Stimulated activated CD4-positive, alpha-beta T cell treated with anti-CD3 and anti-CD28 coated beads, Interleukin-4, amount 100 ng/mL, for 1 hour (primary cell): ENCODE data around the gene ZNF526.
A peak's percentile ranks its signal among the peaks of the same experiment; 100 is the strongest.

Source experiments
- DNase-seq: peaks from one replicate; pipeline ENCODE4 v3.0.0-alpha.2; 2020

ZNF526 gene, protein sequence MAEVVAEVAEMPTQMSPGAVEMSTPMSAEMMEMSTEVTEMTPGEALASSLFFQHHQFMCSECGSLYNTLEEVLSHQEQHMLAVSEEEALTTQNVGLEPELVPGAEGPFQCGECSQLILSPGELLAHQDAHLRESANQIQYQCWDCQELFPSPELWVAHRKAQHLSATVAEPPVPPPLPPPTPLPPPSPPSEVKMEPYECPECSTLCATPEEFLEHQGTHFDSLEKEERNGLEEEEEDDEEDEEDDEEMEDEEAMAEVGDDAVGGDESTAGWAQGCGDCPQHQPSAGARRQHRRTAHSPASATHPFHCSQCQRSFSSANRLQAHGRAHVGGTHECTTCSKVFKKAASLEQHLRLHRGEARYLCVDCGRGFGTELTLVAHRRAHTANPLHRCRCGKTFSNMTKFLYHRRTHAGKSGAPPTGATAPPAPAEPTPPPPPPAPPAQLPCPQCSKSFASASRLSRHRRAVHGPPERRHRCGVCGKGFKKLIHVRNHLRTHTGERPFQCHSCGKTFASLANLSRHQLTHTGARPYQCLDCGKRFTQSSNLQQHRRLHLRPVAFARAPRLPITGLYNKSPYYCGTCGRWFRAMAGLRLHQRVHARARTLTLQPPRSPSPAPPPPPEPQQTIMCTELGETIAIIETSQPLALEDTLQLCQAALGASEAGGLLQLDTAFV

DNA sequence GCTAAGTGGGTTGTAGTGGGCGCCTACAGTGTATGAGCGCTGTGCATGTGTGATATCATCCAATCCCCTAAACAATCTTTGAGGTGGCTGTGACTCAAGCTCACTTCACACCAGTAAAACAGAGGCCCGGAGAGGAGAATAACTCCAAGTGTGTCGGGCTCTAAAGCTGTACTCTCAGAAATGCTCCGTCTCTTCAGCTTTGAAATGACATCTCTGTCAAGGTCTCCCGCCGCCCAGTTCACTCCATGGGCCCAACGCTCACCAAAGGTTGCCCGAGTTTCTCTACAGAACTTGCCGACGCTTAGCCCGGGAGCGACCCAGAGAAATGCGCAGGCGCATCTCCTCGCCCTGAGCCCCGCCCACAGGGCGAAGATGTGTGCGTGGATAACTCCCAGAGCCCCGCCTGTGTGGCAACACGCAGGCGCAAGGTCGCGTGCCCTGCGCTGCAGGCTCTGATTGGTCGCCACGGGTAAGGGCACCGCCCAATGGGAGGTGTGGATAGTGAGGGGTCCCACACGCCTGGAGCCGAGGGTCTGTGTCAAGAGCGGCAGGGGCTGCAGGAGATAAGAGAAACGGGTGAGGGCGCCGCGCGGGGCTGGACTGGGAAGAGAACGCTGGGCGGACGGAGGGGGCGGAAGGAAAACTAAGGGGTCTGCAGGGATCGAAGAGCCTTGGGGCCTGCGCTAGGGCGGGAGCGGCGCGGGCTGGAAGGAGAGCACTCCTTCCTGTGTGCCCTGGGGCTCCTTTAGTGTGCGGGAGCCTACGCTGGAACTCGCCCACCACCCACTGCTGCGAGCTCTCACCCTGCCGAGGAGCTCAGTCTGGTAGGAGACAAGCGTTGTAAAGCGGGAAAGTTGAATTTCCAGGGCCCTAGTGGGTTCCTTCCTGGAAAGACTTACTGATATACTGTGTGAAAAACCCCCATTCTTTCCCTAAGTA lies at the start of gene ZNF526:
Gene ZNF526, plus strand, starts transcription at position 501 of the 939 bp plus-strand sequence. CDS start 4,092 bp downstream, outside the sequence.
- peak; percentile 96 for DNase-seq

DNA sequence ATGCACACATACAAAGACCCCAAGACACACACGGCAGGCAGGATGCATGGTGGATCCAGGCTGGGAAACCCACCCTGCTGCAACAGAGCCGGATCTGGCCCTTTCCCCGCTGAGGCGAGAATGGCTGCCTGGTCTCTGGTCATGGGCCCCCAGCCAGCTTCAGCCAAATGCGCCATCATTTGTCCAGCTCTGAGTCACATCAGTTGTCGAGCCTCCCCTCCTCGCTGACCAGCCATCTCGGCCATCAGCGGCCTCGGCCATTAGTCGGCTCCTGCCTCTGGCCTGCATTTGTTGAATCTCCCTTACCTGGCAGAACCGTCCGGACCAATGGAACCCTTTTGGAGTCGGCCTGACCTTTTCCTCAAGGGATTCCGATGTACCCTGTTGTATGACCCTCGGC lies 49.4 kb upstream of the ZNF526 start:
- DNase-seq, result no peak

DNA sequence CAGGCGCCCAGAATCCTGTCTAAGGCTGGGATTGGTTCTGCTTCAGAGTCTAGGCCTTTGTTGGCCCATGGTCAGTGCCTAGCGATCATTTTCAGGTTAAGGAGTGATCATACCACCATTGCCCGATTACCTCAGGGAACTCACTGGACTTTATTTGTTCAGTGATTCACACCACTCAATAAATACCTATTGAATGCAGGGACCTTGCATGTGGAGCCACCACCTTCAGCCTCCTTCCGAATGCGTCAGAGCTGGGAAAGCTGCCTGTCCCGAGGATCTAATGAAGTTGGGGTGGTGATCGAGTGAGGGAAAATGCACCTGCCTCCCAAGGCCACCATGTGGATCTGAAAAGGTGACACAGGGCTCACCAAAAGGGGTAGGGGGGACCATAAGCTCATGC lies 47.9 kb upstream of the ZNF526 start:
- DNase-seq, result no peak

DNA sequence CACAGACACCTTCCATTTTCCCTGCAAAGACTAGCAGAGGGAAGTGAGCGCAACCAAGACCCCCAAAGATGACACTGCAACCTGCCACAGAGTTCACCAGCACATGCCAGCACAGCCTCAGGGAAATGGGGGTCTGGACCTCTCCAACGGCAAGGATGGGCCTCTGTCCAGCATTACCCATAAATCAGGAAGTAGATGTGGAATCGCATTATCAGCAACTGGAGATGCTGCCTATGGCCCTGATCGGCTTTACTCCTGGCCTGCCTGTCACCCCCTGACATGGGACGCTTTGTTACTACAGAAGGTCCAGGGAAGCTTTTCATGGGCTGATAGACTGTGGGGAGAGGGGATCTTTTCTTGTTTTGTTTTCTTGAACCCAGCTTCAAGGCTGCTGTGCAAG lies 46.4 kb upstream of the ZNF526 start:
- no peak for DNase-seq

DNA sequence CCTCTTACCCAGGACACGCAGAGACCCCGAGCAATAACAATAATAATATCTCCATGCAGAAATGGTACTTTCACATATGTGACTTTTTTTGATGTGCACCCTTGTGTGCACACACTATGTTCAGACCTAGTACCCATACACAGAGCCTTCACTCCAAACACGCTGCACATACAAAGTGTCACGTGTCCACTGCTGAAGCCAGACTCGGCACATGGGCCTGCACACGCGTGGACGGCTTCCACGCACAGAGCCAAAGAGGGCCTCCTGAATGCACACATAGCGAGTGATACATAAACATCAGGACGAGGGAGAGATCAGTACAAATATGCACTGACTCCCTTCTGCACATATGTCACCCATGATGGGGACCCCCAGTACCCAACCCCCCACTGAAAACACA lies 45.9 kb upstream of the ZNF526 start:
- no peak for DNase-seq

DNA sequence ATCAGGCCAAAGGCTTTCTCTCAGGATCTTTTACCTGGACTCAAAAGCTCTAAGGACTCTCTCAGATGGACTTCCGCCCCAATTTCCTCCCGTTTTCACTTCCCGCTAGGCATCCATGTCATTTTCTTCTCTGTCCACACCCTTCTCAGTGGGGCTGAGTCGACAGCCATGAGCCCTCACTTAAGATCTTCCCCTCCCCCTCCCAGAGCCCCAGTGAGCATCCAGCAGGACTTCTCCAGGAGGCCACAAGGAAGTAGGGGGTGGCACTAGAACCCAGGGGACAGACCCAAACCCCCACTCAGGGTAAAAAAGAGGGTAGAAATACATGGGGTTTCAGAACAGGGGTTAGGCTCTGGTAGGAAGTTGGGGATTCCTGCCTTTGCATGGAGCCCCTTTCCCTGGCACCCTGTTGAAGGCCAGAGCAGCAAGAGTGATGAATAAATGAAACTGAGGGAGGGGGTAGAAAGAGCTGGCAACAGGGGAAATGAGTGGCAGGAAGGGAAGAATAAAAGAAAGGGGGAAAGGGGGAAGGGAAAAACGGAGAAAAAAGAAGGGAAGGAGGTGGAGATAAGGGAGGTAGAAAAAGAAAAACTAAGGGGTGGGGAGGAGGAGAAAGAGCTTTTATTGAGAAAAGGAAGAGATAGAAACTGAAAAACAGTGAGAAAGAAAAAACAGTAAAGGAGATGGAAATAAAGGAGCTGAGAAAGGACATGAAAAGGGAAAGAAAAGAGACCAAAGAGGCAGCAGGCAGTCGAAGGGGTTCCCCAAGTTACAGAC lies 45.0 kb upstream of the ZNF526 start:
- no peak for DNase-seq

DNA sequence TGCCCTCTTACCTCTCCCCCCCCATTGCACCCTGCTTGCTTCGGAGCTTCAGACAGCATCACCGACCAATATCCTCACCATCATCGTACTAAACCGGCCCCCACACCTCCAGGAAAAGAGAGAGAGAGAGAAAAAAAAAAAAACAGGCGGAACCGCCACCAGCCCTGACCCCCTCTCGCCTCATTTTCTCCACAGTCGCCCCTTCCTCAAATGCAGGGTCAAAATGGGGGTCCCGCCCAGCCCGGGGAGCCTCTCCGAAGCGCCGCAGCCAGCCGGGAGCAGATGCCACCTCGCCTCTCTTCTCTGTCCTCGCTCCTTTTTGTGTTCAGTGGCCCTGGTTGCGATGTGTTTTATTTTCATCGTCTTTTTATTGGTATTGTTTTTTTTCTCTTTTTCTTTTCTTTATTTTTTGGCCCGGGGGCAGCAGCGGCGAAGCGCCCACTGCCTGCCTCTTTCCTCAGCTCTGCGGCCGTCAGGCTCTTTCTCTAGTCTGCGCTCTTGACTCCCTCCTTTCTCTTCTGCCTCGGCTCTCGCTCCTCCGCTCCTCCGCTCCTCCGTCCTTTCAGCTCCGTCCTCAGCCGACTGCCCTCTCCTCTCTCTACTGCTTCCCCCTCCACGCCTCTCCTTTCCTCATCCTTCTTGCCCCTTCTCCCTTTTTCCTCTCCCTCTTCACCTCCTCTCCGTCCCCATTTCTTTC lies 44.0 kb upstream of the ZNF526 start:
- DNase-seq, result peak; percentile 19

DNA sequence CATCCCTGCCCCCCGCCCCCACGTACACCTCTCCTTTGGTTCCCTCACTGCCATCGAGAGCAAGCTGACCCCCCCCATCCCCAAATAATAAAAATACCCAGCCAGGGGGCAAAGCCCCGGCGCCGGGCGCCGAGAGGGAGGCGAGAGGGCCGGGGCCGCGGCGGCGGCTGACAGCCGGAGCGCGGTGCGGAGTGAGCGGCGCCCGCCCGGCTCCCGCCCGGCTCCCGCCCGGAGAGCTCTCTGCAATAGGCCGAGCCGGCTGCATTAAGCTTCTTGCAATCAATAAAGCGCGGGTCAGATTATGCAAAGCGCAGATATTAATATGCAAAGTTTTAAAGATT lies 43.5 kb upstream of the ZNF526 start:
- no peak for DNase-seq

DNA sequence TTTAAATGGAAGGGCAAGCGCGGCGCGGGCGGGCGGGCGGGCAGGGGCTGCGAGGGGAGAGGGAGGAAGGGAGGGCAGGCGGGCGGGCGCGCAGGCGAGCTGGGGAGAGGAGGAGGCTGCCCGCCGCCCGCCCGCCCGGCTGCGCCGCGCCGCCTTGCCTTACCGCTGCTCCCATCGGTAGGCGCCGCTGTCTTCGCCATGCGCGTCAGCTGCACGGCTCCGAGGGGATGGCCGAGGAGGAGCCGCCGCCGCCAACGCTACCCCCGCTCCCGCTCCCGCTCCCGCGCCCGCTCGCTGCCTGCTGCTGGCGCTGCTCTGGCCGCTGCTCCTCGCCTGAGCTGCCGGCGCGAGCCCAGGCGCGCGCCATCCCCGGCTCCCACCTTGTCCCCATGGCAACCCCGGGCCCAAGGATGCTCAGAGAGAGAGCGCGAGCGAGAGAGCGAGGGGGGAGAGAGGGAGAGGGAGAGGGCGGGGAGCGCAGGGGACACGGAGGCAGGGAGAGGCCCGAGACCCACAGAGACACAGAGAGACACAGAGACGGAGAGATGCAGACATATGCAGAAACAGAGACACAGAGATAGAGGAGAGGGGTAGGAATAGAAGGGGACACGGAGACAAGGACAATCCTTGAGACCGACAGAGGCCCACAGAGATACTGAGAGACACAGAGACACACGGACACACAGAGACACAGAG lies 43.0 kb upstream of the ZNF526 start:
- DNase-seq, result peak; percentile 80

DNA sequence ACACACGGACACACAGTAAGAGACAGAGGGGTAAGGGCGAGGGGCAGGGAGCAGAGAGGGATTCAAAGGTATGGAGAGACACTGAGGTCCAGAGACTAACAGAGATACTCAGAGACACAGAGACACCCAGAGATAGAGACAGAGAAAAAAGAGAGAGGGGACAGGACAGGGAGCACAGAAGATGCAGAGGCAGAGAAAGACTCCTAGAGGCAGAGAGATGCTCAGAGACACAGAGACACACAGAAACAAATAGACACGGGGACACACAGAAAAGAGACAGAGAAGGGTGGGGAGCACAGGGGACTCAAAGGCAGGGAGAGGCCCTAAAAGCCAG lies 42.5 kb upstream of the ZNF526 start:
- DNase-seq, result no peak

DNA sequence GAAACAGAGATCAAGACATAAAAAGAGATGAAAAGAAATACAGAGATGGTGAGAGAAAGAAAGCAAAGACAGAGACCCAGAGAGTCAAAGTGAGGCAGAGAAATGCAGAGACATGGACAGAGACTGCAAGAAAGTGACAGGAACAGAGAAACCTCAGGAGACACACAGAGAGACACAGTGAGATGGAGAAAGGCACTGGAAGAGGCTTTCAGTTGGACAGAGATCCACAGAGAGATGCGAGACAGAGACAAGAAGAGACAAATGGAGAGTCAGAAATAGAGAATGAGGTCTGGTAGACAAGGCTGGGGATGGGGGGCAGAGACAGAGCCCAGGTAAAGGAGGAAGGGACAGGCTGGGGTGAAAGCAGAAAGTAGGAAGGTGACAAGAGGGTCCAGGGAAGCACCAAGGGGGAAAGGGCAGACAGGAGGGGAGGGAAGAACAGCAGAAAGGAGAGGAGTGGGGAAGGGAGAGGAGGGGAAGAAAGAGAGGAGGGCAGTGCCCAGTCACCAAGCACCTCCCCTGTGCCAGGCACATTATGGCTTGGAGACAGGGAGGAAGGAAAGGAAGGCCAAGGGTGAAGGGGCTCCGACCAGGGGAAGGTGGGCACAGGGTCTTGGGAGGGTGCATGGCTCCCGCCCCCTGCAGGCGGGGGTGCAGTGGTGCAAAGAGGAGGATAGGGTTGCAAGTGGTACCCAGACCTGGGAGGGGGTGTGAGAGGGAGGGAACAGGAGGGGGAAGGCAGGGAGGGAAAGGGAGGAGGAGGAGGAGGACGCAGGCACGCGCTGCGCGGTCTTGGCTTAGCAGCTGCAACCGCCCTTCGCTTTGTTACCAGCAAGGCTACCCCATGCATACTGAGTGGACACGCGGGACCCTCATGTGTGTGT lies 41.1 kb upstream of the ZNF526 start:
- DNase-seq, result no peak

DNA sequence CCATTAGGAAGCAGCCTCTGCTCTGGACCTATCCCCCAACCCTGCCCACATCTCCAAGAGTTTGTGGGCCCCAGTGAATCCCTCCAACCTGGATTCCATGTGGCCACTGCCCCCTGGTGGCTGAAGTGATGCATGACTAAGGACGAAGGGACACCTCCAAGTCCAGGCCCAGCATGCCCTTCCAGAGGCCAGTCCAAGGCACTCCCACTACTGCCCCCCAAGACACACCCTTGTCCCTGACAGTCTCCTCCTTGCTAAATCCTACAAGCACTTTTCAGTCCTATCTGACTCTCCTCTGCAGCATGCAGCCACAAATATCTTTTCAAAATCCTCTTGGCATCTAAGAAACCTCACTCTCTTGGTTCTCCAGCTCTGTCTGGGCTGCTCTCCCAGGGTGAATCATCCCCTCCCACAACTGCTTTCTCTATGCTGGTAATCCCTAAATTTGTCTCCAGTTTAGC lies 35.7 kb upstream of the ZNF526 start:
- DNase-seq, result peak; percentile 68

DNA sequence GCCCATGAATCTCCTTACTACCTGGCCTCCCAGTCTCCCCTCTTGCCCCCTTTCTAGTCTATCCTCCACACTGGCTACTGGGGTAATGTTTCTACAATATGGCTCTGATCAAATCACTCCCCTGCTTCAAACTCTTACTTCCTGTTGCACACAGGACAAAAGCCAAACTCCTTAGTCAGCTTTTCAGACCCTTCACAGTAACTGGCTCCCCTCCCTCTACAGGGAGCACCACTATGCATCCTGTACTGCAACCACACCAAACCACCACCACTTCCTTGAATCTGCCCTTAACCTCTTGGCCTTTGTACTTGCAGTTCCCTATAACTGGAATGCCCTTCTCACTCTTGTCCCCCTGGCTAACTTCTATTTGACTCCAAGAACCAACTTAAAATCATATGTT lies 34.8 kb upstream of the ZNF526 start:
- no peak for DNase-seq

DNA sequence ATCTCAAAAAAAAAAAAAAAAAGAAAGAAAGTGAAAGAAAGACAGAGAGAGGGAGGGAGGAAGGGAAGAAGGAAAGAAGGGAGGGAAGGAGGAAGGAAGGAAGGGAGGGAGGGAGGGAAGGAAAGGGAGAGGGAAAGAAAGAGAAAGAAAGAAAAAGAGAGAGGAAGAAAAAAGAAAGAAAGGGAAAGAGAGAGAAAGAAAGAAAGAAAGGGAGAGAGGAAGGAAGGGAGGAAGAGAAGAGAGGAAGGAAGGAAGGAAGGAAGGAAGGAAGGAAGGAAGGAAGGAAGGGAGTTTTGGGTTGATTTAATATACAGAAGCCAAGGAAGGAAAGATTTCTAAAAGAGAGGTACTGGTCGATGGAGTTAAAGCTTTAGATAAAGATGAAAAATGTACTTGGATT lies 31.4 kb upstream of the ZNF526 start:
- DNase-seq, result no peak

DNA sequence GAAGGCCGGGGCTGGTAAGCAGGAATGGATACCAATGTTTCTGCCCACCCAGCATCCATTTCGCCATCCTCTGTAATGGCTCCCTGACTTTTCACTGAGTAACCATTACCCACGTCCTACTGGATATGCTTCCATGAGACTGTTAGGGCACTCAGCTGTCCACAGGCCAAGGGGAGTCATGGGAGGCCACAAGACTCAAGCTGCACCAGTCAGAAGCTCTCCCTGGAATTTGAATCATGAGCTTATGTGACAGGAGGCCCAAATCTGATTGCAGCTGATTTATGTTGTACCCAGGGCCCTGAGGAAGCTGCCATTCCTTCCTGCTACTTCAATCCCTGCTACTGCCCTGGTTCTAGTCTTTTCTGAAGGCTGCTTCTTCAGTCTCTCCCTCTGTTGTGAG lies 31.0 kb upstream of the ZNF526 start:
- no peak for DNase-seq

DNA sequence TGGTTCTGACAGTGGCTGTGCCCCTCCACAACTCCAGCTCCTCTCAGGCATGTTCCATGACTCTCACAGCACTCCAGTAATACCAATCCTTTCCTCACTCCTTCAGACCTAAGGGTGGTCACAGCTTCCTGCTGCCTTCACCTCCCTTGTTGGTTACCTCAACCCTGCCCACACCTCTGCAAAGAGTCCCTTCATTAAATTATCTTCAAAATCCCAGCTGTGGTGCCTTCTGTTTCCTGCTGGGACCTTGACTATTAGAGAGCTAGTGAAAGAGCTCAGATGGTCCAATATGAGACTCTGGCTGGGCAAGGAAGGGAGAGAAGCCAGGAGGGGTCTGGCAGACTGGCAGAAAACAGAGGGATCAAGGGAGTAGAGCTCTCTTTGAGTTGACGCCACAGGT lies 28.8 kb upstream of the ZNF526 start:
- no peak for DNase-seq

DNA sequence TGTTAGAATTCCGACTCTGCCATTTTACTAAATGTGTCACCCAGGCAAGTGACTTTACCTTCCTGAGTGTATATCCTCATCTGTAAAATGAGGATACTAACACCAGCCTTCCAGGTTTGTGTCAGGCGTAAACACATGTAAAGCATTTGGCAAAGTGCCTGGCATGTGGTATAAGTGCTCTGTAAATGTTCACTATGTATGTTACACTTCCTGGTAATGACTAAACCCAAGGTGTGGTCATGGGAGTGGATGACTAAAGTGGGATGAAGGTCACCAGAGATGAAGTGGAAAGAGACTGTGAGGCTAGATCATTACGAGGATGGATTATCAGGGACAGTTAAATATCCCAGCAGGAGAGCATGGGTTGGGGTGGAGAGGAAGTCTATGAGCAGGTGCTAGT lies 28.3 kb upstream of the ZNF526 start:
- no peak for DNase-seq

DNA sequence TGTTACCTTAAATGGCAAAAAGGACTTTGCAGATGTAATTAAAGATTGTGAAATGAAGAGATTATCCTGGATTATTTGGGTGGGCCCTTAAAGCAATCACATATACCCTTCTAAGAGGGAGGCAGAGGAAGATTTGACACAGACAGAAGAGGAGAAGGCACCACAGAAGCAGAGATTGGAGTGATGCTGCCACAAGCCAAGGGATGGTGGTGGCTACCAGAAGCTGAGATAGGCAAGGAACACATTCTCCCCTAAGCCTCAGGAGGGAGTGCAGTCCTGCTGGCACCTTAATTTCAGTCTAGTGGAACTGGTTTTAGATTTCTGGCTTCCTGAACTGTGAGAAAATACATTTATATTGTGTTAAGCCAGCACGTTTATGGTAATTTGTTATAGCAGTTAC lies 26.8 kb upstream of the ZNF526 start:
- DNase-seq, result no peak

DNA sequence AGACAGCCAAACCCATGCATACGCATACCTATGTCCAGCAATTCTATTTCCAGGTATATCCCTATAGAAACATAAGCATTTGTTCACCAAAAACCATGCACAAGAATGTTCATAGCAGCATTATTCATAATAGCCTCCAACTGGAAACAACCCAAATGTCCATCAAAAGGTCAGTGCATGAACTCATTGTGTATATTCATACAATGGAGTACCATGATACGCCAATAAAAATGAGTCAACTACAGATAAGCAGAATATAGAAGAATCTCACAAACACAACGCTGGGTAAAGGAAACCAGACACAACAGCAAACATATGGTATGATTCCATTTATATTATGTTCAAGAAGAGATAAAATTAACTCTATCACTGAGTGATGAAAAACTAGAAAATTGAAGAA lies 26.4 kb upstream of the ZNF526 start:
- DNase-seq, result no peak
